ENCODE measurements around the gene LHFPL6. TPM values are rescaled to one million over a fixed set of nuclear protein-coding genes. Genes with fewer than 3 reads are reported as not detected.

Gene LHFPL6
- total RNA-seq, 2 experiments from 2014 or later: 1.5 to 1.6 TPM

DNA sequence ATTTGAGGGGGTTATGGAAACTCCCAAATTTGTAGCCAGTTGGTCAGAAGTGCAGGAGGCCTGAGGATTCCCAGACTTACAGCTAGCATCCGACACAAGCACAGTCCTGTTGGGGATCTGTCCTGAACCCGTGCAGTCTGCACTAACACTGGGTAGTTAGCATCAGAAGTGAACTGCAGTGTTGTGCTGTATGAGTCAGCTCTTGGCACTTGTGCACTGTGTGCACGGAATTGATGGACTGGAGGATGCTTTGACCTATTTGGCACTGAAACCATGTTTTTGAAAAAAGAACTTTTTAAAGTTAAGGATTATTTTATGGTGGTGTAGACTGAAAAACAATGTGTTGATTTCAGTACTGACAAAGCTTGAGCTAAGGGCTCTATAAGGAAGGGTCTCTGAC is 285.7 kb downstream of the LHFPL6 start:
- Mint-ChIP-seq H3K9me3 (no peaks in the 10 kb centered on the region), H3K27ac (no peak overlapping the region), H3K4me1 (no peaks in the 10 kb centered on the region), H3K27me3 (peaks cover 3% of the 10 kb centered on the region), H3K36me3 (no peaks in the 10 kb centered on the region), H3K4me3 (no peak overlapping the region)
- DNase-seq: no peak

DNA sequence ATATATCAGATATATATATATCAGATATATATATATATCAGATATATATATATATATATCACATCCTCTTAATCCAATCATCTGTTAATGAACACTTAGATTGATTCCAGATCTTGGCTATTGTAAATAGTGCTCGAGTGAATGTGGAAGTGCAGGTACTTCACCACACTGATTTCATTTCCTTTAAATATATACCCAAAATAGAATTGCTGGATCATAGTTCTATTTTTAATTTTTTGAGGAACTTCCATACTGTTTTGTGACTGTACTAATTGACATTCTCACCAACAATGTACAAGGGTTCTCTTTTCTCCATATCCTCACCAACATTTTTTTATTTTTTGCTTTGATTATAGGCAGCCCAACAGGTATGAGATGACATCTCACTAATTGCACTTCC is 287.2 kb downstream of the LHFPL6 start:
- DNase-seq: no peak
- Mint-ChIP-seq H3K4me3 (no peak overlapping the region), H3K36me3 (no peaks in the 10 kb centered on the region)

GRCh38 chr13:39313721-39314120 is 289.3 kb downstream of the LHFPL6 start:
- H3K36me3 Mint-ChIP-seq: no peaks in the 10 kb centered on the region
- no peak overlapping the region for H3K4me3 Mint-ChIP-seq
- H3K9me3 Mint-ChIP-seq: no peaks in the 10 kb centered on the region
- H3K27ac Mint-ChIP-seq: no peak overlapping the region
- no peak for DNase-seq
- H3K27me3 Mint-ChIP-seq: peaks cover under 1% of the 10 kb centered on the region
- H3K4me1 Mint-ChIP-seq: no peaks in the 10 kb centered on the region

More for the DNA sequence above, 287.2 kb downstream of the LHFPL6 start:
- Mint-ChIP-seq H3K9me3 (no peaks in the 10 kb centered on the region), H3K27ac (no peak overlapping the region), H3K4me1 (no peaks in the 10 kb centered on the region), H3K27me3 (peaks cover 3% of the 10 kb centered on the region)

DNA sequence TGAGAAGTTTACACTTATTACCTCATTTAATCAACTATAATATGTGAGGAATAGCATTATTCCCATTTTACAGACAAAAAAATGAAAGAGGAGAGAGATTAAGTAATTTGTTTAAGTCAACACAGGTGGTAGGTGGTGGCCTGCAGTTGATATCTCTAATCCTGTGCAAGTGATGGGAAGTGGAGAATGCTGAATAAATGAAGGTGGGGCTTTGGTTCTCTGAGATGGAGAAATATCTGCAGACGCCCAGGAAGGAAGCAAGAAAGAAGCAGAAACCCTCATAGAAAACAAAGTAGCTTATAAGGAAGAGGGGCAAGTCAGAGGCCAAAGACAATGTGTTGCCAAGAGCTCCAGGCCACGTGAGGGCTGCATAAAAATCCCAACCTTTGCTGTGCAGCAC is 290.4 kb downstream of the LHFPL6 start:
- no peaks in the 10 kb centered on the region for H3K36me3 Mint-ChIP-seq
- no peak for DNase-seq
- no peaks in the 10 kb centered on the region for H3K27me3 Mint-ChIP-seq
- H3K4me3 Mint-ChIP-seq: no peak overlapping the region
- H3K4me1 Mint-ChIP-seq: no peaks in the 10 kb centered on the region
- H3K27ac Mint-ChIP-seq: no peak overlapping the region
- H3K9me3 Mint-ChIP-seq: no peaks in the 10 kb centered on the region

GRCh38 chr13:39311619-39312018 is 291.4 kb downstream of the LHFPL6 start:
- Mint-ChIP-seq H3K36me3 (no peaks in the 10 kb centered on the region), H3K4me1 (no peaks in the 10 kb centered on the region), H3K27me3 (no peaks in the 10 kb centered on the region), H3K4me3 (no peak overlapping the region), H3K27ac (no peak overlapping the region), H3K9me3 (no peaks in the 10 kb centered on the region)
- no peak for DNase-seq

DNA sequence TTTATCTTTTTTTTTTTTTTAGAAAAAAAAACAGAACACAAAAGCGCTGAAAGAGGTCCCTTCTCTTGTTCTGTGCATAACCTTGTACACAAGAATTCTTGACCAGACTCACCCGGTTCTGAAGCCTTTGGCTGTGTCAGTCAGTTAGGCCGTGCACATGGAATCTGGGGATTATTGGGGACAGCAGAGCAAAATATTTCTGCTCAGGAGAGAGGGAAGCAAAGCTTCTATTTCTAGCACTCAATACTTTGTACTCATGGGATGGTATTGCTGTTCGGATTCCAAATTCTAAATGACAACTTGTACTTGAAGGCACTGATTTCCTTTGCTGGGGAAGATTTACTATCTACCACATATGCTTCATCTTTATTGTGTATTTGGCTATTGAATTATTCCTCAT is 292.0 kb downstream of the LHFPL6 start:
- no peak overlapping the region for H3K27ac Mint-ChIP-seq
- H3K4me1 Mint-ChIP-seq: no peaks in the 10 kb centered on the region
- no peak for DNase-seq
- no peak overlapping the region for H3K4me3 Mint-ChIP-seq
- H3K9me3 Mint-ChIP-seq: no peaks in the 10 kb centered on the region
- H3K27me3 Mint-ChIP-seq: no peaks in the 10 kb centered on the region
- no peaks in the 10 kb centered on the region for H3K36me3 Mint-ChIP-seq

DNA sequence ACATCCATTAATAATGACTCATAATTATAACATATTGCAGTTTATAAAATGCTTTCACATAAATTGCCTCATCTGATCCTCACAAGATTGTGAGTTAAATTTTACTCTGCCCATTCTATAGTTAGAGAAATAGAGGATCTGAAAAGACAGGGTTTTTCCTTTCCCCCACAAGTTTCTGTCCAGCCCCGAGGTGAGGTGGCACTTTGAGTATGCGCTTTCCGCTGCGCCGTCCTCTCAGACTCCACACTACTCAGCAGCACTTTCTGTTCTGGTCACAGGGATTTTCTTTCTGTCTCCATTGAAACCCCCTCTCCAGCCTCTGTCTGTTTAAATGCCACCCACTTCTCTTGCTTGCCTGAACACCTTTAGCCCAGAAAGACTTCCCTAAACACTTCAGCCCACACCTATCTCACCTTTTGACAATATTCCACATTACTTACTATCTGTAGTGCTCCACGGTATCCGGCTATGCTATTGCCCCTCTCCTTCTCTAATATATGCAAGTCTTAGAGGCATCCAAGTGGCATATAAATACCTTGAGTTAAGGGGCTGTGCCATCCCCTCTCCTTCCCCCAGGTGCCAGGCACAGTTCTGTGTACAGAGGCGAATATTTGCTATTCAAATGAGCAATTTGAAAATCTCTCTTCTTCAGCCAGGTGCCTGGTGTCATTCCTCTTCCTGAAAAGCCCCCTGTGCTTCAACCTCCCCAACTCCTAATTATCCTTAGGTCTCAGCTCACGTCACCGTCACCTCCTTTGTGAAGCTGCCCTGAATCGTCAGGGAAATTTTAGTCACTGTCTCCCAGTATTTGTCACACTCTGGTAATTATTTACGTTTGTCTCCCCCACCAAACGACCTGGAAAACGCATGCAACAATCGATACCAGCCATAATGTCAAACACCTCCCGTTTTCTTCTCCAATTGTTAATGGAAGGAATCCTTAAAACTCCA is 296.1 kb downstream of the LHFPL6 start:
- Mint-ChIP-seq H3K27me3 (no peaks in the 10 kb centered on the region), H3K4me3 (no peak overlapping the region), H3K9me3 (no peaks in the 10 kb centered on the region), H3K36me3 (no peaks in the 10 kb centered on the region), H3K4me1 (no peaks in the 10 kb centered on the region), H3K27ac (no peak overlapping the region)
- peak; percentile 1 for DNase-seq

DNA sequence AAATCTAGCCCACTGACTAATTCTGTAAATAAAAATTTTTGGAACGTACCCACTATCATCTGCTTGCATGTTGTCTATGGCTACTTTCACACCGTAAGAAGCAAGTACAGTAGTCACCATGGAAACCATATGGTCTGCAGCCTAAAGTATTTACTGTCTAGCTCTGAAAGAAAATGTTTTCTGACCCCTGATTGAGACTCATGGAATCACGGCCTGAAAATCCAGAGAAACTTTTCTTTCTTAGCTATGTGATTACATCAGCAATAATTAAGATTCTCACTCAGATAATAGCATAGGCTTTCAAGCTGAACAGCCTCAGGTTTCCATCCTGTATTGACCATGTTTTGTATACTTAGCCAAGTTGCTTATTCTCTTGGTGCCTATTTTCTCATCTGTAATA is 300.2 kb downstream of the LHFPL6 start:
- DNase-seq: no peak
- H3K9me3 Mint-ChIP-seq: no peaks in the 10 kb centered on the region
- no peak overlapping the region for H3K4me3 Mint-ChIP-seq
- H3K4me1 Mint-ChIP-seq: no peaks in the 10 kb centered on the region
- H3K27me3 Mint-ChIP-seq: no peaks in the 10 kb centered on the region
- H3K27ac Mint-ChIP-seq: no peak overlapping the region
- H3K36me3 Mint-ChIP-seq: no peaks in the 10 kb centered on the region

DNA sequence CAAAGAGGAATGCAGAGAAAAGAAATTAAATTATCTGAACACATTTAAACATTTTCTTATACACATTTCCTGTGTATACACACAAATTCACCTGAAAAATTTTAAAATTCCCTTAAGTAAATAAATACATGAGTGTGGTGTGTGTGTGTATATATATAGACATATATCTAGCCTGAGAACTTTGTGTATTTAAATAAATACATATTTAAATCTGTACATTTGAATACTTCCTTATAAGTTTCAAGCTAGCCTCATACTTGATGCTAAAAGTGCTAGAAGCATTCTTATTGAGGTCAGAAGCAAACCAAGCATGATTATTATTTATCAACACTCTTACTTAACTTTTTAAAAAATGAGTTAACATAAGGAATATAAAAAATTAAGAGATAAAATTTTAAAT is 304.0 kb downstream of the LHFPL6 start:
- no peaks in the 10 kb centered on the region for H3K27me3 Mint-ChIP-seq
- no peak overlapping the region for H3K4me3 Mint-ChIP-seq
- no peak overlapping the region for H3K27ac Mint-ChIP-seq
- peaks cover 3% of the 10 kb centered on the region for H3K36me3 Mint-ChIP-seq
- no peaks in the 10 kb centered on the region for H3K4me1 Mint-ChIP-seq
- no peak for DNase-seq
- peaks cover 4% of the 10 kb centered on the region for H3K9me3 Mint-ChIP-seq

GRCh38 chr13:39297664-39298171 is 305.3 kb downstream of the LHFPL6 start:
- no peak for DNase-seq
- H3K27ac Mint-ChIP-seq: no peak overlapping the region
- peaks cover 3% of the 10 kb centered on the region for H3K36me3 Mint-ChIP-seq
- no peaks in the 10 kb centered on the region for H3K4me1 Mint-ChIP-seq
- no peaks in the 10 kb centered on the region for H3K27me3 Mint-ChIP-seq
- peaks cover 4% of the 10 kb centered on the region for H3K9me3 Mint-ChIP-seq
- no peak overlapping the region for H3K4me3 Mint-ChIP-seq

DNA sequence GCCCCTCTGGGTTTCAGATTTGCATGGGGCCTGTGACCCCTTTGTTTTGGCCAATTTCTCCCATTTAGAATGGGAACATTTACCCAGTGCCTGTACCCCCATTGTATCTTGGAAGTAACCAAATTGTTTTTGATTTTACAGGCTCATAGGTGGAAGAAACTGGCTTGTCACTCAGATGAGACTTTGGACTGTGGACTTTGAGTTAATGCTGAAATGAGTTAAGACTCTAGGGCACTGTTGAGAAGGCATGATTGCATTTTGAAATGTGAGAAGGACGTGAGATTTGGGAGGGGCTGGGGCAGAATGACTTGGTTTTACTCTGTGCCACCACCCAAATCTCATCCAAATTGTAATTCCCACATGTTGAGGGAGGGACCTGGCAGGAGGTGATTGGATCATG is 306.0 kb downstream of the LHFPL6 start:
- H3K27ac Mint-ChIP-seq: no peak overlapping the region
- peaks cover 5% of the 10 kb centered on the region for H3K9me3 Mint-ChIP-seq
- no peaks in the 10 kb centered on the region for H3K4me1 Mint-ChIP-seq
- H3K4me3 Mint-ChIP-seq: no peak overlapping the region
- DNase-seq: no peak
- H3K27me3 Mint-ChIP-seq: no peaks in the 10 kb centered on the region
- H3K36me3 Mint-ChIP-seq: peaks cover 3% of the 10 kb centered on the region

GRCh38 chr13:39296193-39296592 is 306.8 kb downstream of the LHFPL6 start:
- peaks cover 3% of the 10 kb centered on the region for H3K36me3 Mint-ChIP-seq
- no peaks in the 10 kb centered on the region for H3K4me1 Mint-ChIP-seq
- DNase-seq: no peak
- no peak overlapping the region for H3K4me3 Mint-ChIP-seq
- no peaks in the 10 kb centered on the region for H3K27me3 Mint-ChIP-seq
- peaks cover 5% of the 10 kb centered on the region for H3K9me3 Mint-ChIP-seq
- no peak overlapping the region for H3K27ac Mint-ChIP-seq

Other genes with a start within 250 kb of the LHFPL6 start
- gene COG6, start 52.5 kb upstream of the LHFPL6 start, total RNA-seq: 10 to 100 TPM; 24.8 to 30.0 TPM

Data from activated naive CD8-positive, alpha-beta T cell treated with anti-CD3 and anti-CD28 coated beads for 36 hours (primary cell).